Left lung (tissue), 10 donors: ENCODE data around the gene NCAPD2. TPM values are rescaled to one million over a fixed set of nuclear protein-coding genes. Genes with fewer than 3 reads are reported as not detected.

Experiments used
- ATAC-seq: fragments of 200-7000 bp; cut with Tn5 transposase; one replicate; pipeline ENCODE4 v1.9.1; 2020; ENCODE audit warnings: moderate library complexity
- DNase-seq, 4 donors: peaks; one replicate each; pipeline ENCODE4 v3.0.0-alpha.2; 2013 to 2020
- H3K27ac ChIP-seq, 2 donors: fragments of 200-600 bp; sonication (generic) in 1 of 2; one replicate each; pipeline versions ENCODE4 v1.5.0 to v1.8.0; 2020 to 2021
- H3K27me3 ChIP-seq, 2 donors: fragments of 200-600 bp; sonication (generic) in 1 of 2; one replicate each; pipeline versions ENCODE4 v1.5.0 to v1.8.0; 2020 to 2021
- H3K36me3 ChIP-seq, 2 donors: fragments of 200-600 bp; sonication (generic) in 1 of 2; one replicate each; pipeline versions ENCODE4 v1.5.0 to v1.8.0; 2020 to 2021
- H3K4me1 ChIP-seq, 2 donors: fragments of 200-600 bp; one replicate each; pipeline ENCODE4 v1.8.0; 2021
- H3K4me3 ChIP-seq, 2 donors: fragments of 200-600 bp; sonication (generic) in 1 of 2; one replicate each; pipeline versions ENCODE4 v1.5.0 to v1.8.0; 2020 to 2021; ENCODE audit warnings: mild to moderate bottlenecking in 1 of 2
- H3K9me3 ChIP-seq, 2 donors: fragments of 200-600 bp; sonication (generic) in 1 of 2; one replicate each; pipeline versions ENCODE4 v1.5.0 to v1.8.0; 2020 to 2021
- intact Hi-C, 2 donors: fragments of 100-400 bp; cut with DNase I; formaldehyde crosslinking; loops; one replicate each; pipeline versions ENCODE4 v1.11.2 to v1.14.2; 2022
- polyA plus RNA-seq, 6 donors: library from polyadenylated mRNA; unstranded; fragments of 120-200 nt; gene quantifications; one replicate each; pipeline ENCODE4 v1.2.1, GENCODE V29; 2013; ENCODE audit not compliant: insufficient read length in 6 of 6
- total RNA-seq, 2 donors: library from RNA; stranded (reverse); fragmentation: NEBNext Ultra II Directional; extraction: Animal tissue kit (Norgen Biotek cat#: 25700); gene quantifications; one replicate each; pipeline ENCODE4 v1.2.1, GENCODE V29; 2021
- TF ChIP-seq, protein P1 (sequence below), 2 donors: fragments of 200-600 bp; sonication (generic) in 1 of 2; IDR thresholded peaks; one replicate each; pipeline versions ENCODE4 v1.5.0 to v1.8.0; 2021; ENCODE audit warnings: antibody characterized with exemption in 2 of 2
- donor health status: DM: no; HTN: yes; CAD: no.
- donor health status: DM: no; HTN: no; CAD: no.

Gene NCAPD2
- total and polyA plus RNA-seq, 8 donors: 23.1 to 95.4 (median 56.8) TPM

GRCh38 chr12:6533653-6533922, 39.7 kb downstream of the NCAPD2 start:
- ATAC-seq: no peak
- DNase-seq: peak in 2 of 4 donors; percentile 79 to 89
- Histone ChIP-seq H3K36me3 (peaks cover 0 to 60% of the 10 kb centered on the region in 2 donors), H3K4me1 (peaks cover 17 to 54% of the 10 kb centered on the region in 2 donors), H3K4me3 (peak overlapping the region; percentile 99), H3K27me3 (no peaks in the 10 kb centered on the region), H3K9me3 (no peaks in the 10 kb centered on the region), H3K27ac (peak overlapping the region; percentile 97 to 99)
- intact Hi-C loops: loop anchor here in 1 of 2 donors (10.0 kb wide), 1 partner anchor 109 kb away; no protein-coding TSS in a partner anchor
- TF ChIP-seq, protein P1, sequence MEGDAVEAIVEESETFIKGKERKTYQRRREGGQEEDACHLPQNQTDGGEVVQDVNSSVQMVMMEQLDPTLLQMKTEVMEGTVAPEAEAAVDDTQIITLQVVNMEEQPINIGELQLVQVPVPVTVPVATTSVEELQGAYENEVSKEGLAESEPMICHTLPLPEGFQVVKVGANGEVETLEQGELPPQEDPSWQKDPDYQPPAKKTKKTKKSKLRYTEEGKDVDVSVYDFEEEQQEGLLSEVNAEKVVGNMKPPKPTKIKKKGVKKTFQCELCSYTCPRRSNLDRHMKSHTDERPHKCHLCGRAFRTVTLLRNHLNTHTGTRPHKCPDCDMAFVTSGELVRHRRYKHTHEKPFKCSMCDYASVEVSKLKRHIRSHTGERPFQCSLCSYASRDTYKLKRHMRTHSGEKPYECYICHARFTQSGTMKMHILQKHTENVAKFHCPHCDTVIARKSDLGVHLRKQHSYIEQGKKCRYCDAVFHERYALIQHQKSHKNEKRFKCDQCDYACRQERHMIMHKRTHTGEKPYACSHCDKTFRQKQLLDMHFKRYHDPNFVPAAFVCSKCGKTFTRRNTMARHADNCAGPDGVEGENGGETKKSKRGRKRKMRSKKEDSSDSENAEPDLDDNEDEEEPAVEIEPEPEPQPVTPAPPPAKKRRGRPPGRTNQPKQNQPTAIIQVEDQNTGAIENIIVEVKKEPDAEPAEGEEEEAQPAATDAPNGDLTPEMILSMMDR (IDR thresholded peaks at IDR 0.05): no peak

DNA sequence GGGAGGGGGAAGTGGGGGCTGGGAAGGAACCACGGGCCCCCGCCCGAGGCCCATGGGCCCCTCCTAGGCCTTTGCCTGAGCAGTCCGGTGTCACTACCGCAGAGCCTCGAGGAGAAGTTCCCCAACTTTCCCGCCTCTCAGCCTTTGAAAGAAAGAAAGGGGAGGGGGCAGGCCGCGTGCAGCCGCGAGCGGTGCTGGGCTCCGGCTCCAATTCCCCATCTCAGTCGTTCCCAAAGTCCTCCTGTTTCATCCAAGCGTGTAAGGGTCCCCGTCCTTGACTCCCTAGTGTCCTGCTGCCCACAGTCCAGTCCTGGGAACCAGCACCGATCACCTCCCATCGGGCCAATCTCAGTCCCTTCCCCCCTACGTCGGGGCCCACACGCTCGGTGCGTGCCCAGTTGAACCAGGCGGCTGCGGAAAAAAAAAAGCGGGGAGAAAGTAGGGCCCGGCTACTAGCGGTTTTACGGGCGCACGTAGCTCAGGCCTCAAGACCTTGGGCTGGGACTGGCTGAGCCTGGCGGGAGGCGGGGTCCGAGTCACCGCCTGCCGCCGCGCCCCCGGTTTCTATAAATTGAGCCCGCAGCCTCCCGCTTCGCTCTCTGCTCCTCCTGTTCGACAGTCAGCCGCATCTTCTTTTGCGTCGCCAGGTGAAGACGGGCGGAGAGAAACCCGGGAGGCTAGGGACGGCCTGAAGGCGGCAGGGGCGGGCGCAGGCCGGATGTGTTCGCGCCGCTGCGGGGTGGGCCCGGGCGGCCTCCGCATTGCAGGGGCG, 40.2 kb downstream of the NCAPD2 start, which contains the start of gene GAPDH:
GAPDH (plus strand) TSS at position 595 of the 772 bp plus-strand sequence. CDS start 316 bp downstream, outside the sequence.
- H3K36me3 ChIP-seq: peaks cover 0 to 60% of the 10 kb centered on the region in 2 donors
- DNase-seq (peak; percentile 95 to 97 (median 96)), ATAC-seq (peak; percentile 82)
- intact Hi-C loops: loop anchor here in 1 of 2 donors (10.0 kb wide), 1 partner anchor 109 kb away; no protein-coding TSS in a partner anchor
- H3K27me3 ChIP-seq: no peaks in the 10 kb centered on the region
- H3K4me1 ChIP-seq: peaks cover 17 to 58% of the 10 kb centered on the region in 2 donors
- peak within 1 kb of the TSS; percentile 99 for H3K4me3 ChIP-seq
- H3K27ac ChIP-seq: peak within 1 kb of the TSS; percentile 97 to 99
- TF ChIP-seq, protein P1 (IDR thresholded peaks at IDR 0.05): no peak
- H3K9me3 ChIP-seq: no peaks in the 10 kb centered on the region

- H3K9me3 ChIP-seq: no peaks in the 10 kb centered on the region
- H3K27me3 ChIP-seq: no peaks in the 10 kb centered on the region
- TF ChIP-seq, protein P1 (IDR thresholded peaks at IDR 0.05): no peak
- H3K4me3 ChIP-seq: peak overlapping the region; percentile 99
- H3K4me1 ChIP-seq: peaks cover 17 to 63% of the 10 kb centered on the region in 2 donors
- DNase-seq (no peak), ATAC-seq (peak; percentile 52)
- intact Hi-C loops: loop anchor here in 1 of 2 donors (10.0 kb wide), 1 partner anchor 110 kb away; no protein-coding TSS in a partner anchor
- peak overlapping the region; percentile 97 to 99 for H3K27ac ChIP-seq
- peaks cover 0 to 60% of the 10 kb centered on the region in 2 donors for H3K36me3 ChIP-seq
Measured at GRCh38 chr12:6534695-6534944, 40.7 kb downstream of the NCAPD2 start.

GRCh38 chr12:6534945-6535696, 41.2 kb downstream of the NCAPD2 start:
- Histone ChIP-seq H3K27me3 (no peaks in the 10 kb centered on the region), H3K4me1 (peaks cover 19 to 68% of the 10 kb centered on the region in 2 donors), H3K4me3 (peak overlapping the region; percentile 99), H3K9me3 (no peaks in the 10 kb centered on the region), H3K36me3 (peaks cover 0 to 60% of the 10 kb centered on the region in 2 donors), H3K27ac (peak overlapping the region; percentile 97 to 99)
- DNase-seq (peak; percentile 41 to 95 (median 74)), ATAC-seq (peak; percentile 34)
- TF ChIP-seq, protein P1 (IDR thresholded peaks at IDR 0.05): no peak
- intact Hi-C loops: loop anchor here in 1 of 2 donors (10.0 kb wide), 1 partner anchor 110 kb away; no protein-coding TSS in a partner anchor

- H3K4me1 ChIP-seq: peaks cover 22 to 73% of the 10 kb centered on the region in 2 donors
- TF ChIP-seq, protein P1 (IDR thresholded peaks at IDR 0.05): no peak
- no peaks in the 10 kb centered on the region for H3K27me3 ChIP-seq
- no peak for ATAC-seq
- H3K27ac ChIP-seq: peak overlapping the region; percentile 97 to 99
- peaks cover 0 to 55% of the 10 kb centered on the region in 2 donors for H3K36me3 ChIP-seq
- peak overlapping the region; percentile 99 for H3K4me3 ChIP-seq
- DNase-seq: no peak
- intact Hi-C loops: loop anchor here in 1 of 2 donors (10.0 kb wide), 1 partner anchor 111 kb away; no protein-coding TSS in a partner anchor
- no peaks in the 10 kb centered on the region for H3K9me3 ChIP-seq
Measured at GRCh38 chr12:6535697-6535946, 41.7 kb downstream of the NCAPD2 start.
